ENCODE results near the gene TBC1D17.
"Not testable (repeated sequence)": the region's sequence is repeated elsewhere in the genome, so short reads cannot be mapped to it uniquely, and the experiment has no call there.

TBC1D17 gene

DNA sequence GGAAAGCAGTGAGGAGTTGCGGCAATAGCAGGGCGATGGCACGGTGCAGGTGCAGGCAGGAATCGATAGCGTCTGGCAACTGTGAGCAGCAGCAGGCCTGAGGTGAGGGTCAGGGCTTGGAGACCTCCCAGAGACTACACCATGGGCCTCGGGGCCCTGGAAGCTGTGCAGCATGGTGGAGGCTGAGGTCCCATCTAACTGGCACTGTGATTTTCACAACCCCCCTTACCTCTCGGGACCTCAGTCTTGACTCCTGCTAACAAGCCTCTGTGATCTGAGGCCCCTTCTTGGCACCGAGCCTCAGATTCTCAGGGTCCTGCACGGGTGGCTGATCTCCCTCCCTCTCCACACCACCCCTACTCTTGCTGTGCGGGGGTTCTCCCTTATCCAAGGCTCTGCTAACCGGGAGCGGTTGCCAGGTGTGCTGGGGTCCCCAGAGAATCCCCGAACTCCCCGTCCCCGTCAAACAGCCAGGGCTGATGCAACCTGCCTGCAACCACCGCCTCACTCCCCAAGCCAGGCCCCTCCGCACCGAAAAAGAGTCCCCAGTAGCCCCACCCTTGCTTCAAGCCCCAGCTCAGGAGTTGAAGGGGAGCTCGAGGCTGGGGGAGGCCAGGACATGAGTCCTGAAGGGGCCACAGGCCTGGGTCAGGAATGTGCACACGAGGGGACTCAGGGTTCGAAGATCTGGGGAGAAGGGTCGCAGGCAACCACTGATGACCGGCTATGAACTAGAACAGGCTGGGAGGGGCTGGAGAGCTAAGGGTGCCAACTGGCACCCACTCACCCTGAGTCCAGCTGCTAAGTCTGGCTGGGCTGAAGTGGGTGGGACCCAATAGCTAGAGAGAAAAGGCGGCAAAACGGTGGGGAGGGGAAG lies 46.7 kb downstream of the TBC1D17 start:
- no peak for DNase-seq

- DNase-seq: not testable (repeated sequence)
Observed at GRCh38 chr19:49924881-49925210, 47.3 kb downstream of the TBC1D17 start.

DNA sequence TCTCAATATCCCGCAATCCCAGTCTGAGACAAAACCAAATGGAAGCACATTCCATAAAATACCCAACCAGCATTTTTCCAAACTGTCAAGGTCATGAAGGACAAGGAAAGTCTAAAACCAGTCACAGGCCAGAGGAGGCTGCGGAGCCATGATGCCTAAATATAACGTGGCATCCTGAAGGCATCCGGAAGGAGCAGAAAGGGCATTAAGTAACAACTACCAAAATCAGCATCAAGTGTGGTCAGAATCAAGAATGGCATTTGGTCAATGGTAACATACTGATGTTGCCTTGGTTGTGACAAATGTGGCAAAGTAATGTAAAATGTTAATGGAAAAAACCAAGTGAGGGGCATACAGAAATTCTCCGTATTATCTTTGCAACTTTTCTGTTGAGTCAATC lies 48.0 kb downstream of the TBC1D17 start:
- no peak for DNase-seq

GRCh38 chr19:49926515-49926914 lies 49.0 kb downstream of the TBC1D17 start:
- DNase-seq: no peak

GRCh38 chr19:49927526-49928264 lies 50.2 kb downstream of the TBC1D17 start:
- no peak for DNase-seq

- peak; percentile 95 to 96 for DNase-seq
Observed at GRCh38 chr19:49929121-49929610, 51.7 kb downstream of the TBC1D17 start, which contains the start of the genes ATF5 and NUP62. Gene ATF5 (plus strand): TSS chr19:49929205. CDS start chr19:49930851, 1,646 bp downstream. Gene NUP62 (minus strand): TSS chr19:49929504. CDS start chr19:49909807, 19,697 bp downstream.

DNA sequence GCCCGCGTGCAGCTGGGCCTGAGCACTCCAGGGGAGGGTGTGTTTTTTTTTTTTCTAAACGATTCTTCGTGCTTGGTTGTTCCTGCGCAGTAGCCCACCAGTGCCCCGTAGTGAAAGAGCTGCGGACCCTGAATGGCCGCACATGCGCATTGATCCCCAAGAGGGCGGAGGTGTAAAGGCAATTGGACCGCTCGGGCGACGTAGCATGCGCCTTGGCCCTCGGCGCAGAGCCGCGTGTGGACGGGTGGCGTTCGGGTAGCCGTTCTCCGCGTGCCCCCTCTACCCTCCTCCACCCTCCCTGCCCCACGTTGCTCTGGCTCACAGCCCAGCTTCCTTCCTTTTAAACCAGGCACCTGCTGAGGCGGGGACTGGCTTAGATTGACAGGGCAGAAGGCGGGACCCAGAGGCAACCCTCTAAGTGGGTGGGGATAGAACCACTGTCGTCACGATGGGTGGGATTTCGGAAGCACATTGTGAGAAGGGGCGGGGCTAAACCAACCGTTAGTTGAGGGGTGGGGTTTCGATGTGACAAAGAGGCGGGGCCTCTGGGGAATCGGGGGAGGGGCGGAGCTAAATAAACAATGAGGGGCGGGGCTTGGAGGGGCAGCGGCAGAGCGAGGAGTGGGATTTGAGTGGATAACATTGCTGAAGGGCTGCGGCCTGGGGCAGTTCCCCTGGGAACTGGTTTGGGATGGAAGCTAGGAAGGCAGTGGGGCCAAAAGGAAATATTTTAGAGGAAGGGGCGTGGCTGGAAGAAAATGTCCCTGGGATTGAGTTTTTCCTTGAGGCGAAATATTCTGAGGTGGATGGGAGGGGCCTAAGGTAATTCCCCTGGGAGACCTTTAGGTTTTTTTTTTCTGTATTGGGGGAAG lies 52.3 kb downstream of the TBC1D17 start:
- peak; percentile 94 to 98 for DNase-seq

DNA sequence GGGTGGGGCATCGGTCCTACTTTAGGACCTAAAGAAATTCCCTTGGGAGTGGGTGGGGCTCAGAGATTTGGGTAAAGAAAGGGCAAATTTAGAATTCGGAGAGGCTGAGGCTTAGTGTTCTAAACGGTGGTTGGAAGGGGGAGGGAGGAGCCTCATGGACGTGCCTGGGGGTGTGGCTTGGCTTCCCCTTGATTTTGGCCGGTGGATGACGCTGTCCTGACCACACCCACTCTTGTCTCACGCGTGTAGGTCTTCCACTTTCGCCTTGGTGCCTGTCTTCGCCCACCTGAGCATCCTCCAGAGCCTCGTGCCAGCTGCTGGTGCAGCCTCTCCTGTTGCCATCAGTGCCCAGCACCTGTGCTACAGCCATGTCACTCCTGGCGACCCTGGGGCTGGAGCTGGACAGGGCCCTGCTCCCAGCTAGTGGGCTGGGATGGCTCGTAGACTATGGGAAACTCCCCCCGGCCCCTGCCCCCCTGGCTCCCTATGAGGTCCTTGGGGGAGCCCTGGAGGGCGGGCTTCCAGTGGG lies 53.0 kb downstream of the TBC1D17 start:
- peak in 1 of 2 experiments; percentile 78 for DNase-seq

DNA sequence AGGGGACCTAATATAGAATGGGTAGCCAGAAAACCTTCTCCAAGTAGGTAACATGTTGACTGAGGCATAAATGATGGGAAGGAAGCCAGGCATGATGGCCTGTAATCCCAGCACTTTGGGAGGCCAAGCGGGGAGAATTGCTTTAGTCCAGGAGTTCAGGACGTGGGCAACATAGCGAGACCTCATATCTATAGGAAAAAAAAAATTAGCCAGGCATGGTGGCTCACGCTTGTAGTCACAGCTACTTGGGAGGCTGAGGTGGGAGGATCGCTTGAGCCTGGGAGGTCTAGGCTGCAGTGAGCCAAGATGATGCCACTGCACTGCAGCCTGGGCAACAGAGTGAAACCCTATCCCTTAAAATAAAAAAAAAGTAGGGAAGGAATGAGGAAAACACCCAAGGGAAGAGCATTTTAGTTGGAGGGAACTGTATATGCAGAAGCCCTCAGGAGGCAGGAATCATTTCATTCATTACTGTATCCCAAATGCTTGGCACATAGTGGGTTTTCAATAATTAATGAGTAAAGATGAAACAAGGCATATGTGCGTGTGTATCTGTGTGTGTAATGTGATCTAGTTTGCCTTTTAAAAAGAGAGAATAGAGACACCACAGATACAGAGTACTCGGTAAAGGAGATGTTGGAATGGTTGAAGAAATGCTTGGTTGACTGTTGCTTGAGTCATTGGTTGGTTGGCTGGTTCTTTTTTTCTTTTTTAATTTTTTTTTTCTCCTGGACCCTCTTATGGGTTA lies 54.0 kb downstream of the TBC1D17 start:
- DNase-seq: no peak

- DNase-seq: no peak
Observed at GRCh38 chr19:49932041-49932451, 54.5 kb downstream of the TBC1D17 start.

DNA sequence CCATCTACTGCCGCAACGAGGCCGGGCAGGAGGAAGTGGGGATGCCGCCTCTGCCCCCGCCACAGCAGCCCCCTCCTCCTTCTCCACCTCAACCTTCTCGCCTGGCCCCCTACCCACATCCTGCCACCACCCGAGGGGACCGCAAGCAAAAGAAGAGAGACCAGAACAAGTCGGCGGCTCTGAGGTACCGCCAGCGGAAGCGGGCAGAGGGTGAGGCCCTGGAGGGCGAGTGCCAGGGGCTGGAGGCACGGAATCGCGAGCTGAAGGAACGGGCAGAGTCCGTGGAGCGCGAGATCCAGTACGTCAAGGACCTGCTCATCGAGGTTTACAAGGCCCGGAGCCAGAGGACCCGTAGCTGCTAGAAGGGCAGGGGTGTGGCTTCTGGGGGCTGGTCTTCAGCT lies 55.2 kb downstream of the TBC1D17 start:
- no peak for DNase-seq

GRCh38 chr19:49933643-49934042 lies 56.1 kb downstream of the TBC1D17 start:
- no peak for DNase-seq

- no peak for DNase-seq
Observed at GRCh38 chr19:49936549-49936948, 59.0 kb downstream of the TBC1D17 start.

DNA sequence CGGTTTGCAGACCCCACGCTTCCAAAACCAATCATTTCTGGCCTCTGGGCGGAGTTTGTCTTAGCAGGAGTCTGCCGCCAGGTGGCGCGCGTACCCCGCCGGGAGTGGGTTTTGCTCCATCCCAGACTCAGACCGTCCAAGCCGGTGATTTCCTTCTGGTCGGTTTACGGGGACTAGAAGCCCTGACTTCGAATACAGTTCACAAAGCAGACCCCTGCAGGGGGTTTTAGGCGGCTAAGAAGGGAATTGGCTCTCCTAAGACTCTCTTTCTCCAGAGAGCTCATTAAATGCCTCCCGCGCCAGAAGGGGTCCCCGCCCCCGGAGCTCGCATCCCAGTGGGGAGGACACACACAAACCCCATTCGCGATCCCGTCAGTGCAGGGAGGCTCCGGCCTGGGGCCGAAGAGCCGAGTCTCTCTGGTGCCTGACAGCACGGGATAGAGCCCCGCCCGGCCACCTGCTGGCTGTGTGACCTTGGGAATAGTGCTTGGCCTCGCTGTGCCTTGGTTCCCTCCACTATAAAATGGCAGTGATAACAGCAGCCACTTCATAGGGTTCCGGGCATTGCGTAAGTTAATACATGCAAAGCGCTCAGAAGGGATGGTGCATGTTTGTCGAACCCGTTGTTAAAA lies 60.4 kb downstream of the TBC1D17 start:
- peak; percentile 37 to 84 for DNase-seq
